HG02852 (cell line): ENCODE data around the gene KLHL3.

Source experiments
- ATAC-seq: cut with Tn5 transposase; IDR thresholded peaks from one replicate; pipeline ENCODE4 v1.9.1; 2021; ENCODE audit warnings: mild to moderate bottlenecking, moderate library complexity; ENCODE audit not compliant: unreplicated experiment

The KLHL3 gene

DNA sequence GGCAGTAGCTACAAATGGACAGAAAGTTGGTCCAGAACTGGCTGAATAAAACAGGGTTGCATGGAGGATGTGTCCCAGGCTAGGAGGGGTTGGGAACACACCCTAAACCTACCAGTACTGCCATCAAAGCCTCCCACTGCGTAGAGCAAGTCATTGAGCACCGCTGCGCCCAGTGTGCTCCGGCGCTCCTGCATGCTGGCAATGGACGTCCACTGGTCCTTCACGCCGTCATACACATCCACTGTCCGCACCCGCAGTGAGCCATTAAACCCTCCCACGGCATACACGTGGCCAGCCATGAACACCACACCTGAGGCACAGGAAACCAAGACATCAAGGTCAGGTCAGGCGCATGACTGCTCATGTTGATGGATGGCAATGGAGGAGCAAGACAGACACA is 97.0 kb downstream of the KLHL3 start:
- ATAC-seq, result no peak

DNA sequence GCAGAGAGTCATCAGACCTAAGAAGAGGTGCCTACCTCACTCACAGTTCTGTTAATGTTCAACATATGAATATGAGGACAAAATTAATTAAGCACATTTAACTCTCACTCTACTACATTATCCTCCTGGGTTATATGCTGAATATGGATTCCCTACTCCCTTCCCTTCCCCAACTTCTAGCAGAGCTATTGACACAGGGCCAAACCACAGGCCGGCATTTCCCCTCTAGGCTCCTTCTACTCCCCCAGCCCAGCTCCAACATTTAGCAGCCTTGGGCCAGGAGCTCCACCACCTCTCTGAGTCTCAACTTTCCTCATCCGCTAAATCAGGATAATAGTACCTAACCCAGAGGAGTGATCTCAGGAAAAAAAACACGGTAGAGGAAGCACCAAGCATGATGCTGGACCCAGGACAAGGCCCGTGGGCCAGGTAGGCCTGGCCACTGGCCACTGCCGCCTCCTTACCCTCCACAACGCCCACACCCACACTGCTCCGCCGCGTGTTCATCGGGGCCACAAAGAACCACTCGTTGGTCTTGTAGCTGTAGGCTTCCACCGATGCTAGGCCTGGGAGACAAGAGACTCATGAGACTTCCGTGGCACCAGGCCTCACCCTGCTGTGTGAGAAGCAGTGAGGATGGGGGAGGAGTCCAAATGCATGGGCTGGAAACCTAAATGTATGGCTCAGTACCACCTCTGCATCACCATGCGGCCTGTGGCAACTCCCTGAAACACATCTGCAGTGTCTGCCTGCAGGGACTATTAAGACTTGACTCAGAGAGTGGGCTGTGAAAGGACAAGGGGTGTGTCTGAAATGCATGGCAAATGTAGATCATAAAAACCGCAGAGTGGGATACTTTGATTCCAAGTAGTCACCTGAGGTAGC is 98.8 kb downstream of the KLHL3 start:
- no peak for ATAC-seq

DNA sequence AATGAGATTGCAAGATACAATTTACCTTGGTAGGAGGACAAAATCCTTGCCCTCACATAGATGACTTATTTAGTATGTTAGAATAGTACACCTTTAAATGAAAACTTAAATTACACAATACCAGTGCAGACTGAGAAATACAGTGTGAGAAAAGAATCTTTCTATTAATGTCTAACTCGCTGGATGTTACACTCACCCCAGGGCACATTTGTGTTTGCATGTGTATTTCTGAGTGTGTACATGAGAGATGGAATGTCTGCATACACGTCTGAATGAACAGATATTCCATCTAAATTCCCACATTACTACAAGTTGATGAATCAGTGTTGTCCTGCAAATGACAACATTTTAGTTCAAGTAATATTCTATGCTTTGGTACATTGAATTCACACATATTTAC is 99.8 kb downstream of the KLHL3 start:
- ATAC-seq, result no peak

DNA sequence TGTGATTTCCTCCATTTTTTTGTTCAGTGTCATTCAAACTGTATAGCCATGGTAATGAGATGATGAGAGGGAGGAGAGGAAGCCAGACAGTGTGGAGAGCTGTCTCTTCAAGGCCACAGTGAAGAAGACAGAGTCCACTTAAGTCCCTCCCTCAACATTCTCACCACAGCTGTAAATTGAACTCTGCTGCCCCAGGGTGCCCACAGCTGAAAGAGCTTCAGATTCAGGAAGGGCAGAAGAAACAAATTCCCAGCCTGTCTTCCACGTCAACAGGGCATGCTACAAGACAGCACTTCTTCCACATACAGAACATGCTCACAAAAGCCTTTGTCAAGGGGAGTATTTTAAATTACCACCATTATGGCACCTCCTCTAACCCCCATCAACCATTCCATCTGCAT is 100.4 kb downstream of the KLHL3 start:
- ATAC-seq, result no peak

DNA sequence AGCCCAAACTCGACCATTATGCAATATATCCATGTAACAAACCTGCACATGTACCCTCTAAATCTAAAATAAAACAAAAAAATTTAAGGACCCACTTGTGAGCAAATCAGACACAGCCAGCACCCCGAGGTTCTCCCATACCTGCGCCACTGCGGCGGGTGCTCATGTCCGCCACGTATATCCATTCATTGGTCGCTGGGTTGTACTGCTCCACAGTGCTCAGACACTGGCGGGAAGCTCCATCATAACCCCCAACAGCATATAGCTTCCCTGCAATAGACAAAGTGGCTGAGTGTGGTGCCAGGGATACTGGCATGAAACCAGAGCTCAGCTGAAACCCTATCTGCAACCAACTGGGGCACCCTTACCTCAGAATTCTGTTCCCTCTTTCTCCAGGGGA is 102.0 kb downstream of the KLHL3 start:
- no peak for ATAC-seq

DNA sequence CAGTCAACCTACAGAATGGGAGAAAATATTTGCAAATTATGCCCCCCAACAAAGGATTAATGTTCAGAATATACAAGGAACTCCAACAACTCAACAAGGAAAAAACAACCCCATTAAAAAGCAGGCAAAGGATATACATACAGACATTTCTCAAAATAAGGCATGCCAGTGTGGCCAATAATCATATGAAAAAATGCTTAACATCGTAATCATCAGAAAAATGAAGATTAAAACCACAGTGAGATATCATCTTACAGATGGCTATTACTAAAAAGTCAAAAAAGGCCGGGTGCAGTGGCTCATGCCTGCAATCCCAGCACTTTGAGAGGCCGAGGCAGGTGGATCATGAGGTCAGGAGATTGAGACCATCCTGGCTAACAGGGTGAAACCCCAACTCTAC is 103.2 kb downstream of the KLHL3 start:
- ATAC-seq, result no peak

DNA sequence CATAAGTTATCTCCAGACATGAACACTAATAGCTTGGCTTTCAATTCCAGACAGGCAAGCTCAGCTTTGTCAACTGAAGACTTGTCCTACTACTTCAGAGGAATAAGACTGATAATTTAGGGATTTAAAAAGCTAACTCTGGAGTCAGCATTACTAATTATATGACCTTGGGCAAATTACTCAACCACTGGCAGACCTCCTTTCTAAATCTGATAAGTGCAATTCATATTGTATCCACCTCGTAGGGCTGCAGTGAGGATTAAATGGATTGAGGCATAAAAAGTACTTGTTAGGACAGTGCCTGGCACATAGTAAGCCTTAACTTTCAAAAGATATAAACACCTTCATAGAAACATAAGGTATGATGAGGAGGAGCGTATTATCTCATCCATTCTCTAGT is 104.4 kb downstream of the KLHL3 start:
- ATAC-seq, result no peak

DNA sequence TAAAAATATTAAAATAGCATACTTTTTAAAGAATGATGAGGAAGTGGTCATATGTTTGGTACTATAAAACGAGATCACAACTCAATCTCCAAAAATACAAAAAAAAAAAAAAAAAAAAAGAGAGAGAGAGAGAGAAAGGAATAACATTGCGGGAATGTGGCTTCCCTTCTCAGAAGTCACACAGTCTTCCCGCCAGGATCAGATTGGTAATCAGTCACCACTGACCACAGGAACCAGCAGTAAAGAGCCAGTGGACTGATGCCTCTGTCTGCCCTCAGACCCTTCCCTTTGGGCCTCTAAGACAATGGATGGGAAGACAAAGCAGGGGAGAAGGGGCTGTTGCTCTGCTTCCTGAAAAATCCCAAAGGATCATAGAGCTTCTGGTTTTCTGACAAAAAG is 104.9 kb downstream of the KLHL3 start:
- no peak for ATAC-seq

DNA sequence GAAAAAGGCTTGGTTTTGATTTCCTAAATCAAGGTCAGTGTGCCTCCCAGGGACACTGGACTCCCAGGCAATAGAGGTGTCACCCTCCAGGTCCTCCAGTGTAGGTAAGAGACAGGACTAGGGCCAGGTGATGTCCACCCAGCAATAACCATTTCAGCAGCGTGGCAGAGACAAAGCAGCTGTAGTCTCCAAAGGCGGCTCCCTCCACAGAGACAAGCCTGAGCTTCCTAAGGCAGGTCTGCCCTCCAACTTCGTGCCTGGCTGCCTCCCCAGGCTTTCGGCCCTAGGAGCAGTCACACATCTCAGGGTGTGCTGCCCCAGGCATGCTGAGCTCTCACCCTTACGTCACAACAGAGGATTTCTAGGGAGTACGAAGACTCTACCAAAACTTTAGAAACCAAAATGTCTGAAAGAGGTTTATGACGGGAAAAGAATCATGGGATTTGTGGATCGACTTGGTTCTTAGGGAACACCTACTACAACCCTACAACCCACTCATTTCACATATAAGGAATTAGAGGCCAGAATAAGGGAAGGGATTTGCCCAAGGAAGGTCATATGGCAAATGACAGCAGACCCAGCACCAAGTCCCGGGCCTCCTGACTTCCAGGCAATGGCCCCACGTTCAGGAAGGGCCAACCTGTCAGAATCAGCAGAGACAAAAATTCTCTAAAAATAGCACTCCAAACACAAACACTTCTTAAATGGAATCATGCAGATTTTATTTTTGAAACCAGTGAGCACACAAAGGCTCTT is 105.5 kb downstream of the KLHL3 start:
- ATAC-seq, result no peak

DNA sequence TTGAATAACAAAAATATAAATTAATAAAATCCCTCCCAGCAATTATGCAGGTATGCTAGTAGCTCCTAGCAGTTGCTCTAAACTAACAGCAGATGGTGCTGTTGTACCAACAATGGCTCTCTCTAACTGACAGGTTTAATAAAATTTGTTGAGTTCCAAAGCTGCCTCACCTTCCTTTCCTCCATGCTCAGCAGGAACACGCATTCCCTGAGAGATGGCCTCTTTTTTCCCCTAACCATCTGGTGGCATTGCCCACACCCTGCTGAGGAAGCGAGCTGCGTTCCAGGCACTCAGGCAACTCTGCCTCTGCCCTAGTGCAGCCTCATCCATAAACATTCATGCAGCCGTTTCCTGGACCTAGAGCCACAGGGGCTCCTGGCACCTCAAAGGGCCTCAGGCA is 106.2 kb downstream of the KLHL3 start:
- no peak for ATAC-seq

DNA sequence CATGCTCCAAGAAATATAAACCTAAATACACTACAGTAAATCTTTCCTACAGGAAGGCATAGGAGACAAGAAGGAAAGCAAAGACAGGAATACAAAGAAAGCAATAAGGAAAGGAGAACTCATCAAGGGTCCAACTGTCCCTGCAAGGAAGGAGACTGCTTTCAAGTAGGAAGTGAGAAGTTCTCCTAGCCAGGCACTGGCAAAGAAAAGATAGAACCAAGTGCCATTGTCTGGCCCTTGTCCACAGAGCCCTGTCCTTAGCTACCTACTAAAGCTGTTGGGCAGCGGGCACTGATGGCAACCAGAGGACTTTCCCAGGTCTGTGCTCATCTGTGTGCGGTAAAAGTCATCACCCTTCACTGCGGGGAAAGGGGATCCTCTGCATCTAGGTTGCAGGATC is 108.2 kb downstream of the KLHL3 start:
- no peak for ATAC-seq

DNA sequence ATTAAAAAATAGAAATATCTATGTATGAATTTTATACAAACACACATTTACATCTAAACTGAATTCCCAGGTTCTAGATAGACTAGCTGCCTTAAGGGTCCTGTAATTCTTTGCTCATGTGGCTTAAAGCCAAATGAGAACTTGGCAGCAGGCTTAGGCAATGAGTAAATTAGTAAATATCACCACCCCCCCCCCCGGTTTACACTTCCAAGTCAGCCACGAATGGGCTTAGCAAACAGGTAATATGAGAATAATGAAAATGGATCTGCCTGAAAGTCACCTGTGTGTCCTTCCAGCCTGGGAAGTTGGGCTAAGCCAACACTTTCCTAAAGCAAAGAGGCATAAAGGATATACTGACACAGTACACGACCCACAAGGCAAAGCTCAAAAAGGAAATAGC is 108.6 kb downstream of the KLHL3 start:
- no peak for ATAC-seq

DNA sequence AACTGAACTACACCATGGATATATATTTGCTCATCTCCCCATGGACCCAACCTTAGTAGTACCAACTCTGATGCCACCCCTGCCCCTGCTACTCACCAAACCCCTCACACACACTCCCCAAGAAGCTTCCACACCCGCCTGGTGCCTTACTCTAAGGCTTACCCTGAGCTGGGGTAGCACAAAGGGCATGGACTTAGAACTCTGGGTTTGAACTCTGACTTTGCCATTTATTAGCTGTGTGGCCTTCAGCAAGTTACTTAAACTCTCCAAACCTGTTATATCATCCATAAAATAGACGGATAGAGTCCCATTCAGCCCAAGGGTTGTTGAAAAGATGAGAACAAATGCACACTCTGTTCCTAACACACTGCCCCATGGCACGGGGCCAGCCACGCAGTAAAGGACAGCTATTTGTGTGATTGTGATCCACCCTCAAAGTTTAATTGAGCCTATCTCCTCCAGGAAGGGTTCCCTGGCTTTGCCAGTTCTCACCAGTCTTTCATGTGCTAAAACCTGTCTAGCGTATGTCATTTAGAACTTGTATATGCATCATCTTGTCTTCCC is 111.0 kb downstream of the KLHL3 start:
- ATAC-seq, result no peak

DNA sequence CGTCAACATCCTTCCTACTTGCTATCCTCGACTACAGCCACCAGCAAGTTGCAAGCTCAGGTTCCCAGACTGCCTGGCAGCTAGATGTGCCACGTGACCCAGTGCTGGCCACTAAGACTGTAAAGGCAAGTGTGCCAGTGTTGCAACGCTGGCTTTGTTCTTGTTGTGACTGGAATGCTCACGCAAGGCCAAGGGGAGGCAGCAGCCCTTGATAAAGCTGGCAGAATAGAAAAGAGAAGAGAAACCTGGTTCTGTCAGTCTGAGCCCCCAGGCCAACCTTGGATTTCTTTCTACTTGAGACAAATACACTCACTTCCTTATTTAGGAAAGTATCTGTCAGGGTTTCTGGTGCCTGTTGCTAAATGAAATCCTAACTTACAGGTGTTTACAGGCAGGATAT is 113.0 kb downstream of the KLHL3 start:
- no peak for ATAC-seq

DNA sequence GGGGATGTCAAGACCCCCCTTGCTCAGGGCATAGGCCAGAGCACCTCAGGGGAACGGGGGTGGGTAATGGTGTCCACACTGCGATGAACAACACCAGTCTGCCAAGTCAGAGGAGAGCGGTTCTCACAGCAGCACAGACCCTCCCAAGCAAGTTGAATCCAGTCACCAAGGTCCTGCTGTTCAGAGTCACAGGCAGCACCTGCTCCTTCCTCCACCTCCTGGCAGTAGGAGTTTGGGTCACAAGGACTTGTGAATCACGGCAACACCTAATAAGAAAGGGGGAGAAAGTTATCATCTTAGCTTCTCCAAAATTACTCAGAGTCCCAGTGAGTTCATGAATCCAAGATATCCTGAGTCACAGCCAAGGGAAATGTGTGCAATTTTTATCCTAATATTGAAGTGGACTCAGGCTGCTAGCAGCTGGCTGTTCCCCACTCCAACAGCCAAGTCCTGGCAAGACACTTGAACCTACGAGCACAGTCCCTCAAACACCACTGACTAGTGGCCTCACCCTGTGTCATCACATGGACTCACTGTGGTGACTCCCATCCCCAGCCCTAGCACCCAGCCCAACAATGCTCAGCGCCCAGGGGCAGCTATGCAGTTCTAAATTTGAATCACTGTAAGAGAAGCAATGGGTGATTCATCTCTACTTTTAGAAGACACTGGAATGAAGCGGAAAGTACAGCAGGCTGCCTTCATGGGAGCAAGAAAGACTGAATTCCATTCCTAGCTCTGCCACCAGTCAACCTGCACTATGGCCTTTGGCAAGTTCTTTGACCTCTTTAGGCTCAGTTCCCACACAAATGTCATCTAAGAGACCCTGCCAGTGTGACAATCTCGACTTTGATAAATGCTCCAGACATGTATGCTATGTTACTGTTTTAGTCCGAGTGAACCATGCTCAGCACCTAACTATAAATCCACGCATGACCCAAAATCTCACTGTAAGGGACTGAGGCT is 113.7 kb downstream of the KLHL3 start:
- ATAC-seq, result no peak

DNA sequence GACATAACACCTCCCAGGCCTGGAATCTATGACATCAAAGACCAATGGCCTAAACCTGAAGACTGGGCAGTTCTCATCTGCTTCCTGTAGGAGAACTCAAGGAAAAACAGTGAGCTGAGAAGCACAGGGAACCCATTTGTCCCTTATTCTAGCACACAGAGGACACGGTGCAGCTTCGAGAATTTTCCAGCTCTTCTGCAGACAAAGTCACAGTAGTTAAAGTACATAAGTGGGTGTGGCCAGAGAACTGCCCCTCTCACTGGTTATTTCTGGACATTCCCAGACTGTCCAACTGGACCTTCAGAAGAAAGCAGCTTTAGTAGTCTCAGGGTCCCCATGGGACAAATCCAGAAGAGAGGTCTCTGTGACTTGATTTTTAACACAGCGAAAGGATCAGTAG is 114.6 kb downstream of the KLHL3 start:
- ATAC-seq, result no peak

DNA sequence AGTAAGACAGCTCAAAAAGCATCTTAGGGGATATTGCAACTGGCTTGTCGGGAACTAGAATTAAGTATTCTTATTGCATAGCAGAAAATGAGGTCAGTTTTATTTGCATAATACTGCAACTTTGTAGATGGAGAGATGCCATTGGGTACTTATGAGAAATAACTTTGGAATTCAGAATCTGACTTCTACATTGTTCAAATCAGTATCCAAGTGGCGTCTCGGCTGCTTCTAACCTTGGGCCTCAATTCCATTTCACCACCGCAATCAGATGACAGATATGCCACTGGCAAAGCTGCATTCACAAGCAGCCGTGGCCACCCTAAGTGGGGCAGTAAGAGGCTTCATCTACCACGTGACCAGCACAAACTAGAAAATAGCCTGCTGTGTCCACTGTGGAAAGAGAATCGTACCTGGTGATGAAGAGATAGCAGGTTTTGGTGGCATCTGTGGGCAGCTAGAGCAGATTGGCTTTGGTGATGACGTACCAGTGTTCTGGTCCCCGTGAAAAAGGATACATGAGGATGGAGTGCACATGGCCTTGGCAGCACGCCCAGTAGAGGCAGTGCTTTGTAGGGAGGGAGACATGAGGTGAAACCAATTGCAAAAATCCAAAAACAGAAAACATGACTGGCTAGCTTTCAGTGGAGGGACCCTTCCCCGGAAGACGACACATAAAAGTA is 116.6 kb downstream of the KLHL3 start:
- no peak for ATAC-seq

DNA sequence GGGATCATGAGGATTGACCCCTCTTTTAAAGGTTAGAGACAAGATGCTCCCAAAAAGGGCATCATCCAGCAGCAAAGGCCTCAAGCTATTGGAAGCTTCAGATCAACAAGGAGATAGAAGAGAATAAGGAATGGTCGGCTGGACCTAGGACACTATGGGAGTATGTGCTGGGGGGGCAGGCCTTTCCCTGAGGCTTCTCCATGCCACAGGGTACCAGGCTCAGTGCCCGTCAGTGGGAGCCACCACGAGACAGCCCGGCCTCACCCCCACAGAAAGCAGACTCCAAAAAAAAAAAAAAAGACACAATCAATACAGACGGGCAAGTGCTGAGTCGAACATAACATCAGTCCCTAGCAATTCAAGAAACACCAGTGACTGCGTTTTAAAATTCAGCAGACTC is 117.4 kb downstream of the KLHL3 start:
- ATAC-seq, result no peak

DNA sequence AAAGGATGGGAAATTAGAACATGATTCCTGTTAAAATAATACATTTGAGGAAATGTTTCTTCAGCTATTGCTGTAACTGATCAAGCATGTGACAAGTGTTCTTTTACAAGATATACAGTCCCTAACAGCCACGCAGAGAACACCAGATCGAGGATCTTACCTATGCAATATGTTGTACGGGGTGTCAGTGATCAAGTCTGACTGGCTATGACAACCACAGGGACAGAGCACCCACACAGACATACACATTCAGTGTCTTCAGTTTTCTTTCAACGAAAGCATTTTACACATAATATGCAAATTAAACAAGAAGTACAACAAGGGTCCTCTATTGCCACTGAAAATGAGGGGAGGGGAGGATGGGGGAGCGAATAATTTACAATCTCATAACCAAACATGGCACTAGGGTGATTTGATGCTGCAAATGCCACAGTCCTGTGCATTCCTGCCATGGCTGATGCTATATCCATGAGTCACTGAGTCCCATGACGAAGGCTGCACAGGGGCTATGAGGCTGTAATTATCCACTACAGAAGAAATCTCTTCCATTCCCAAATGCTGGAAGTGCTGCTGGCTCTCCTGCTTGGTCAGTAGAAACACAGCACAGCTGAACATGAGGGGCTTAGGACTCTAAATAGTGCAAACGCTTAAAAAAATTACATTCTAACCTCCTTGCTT is 118.2 kb downstream of the KLHL3 start:
- ATAC-seq, result no peak

DNA sequence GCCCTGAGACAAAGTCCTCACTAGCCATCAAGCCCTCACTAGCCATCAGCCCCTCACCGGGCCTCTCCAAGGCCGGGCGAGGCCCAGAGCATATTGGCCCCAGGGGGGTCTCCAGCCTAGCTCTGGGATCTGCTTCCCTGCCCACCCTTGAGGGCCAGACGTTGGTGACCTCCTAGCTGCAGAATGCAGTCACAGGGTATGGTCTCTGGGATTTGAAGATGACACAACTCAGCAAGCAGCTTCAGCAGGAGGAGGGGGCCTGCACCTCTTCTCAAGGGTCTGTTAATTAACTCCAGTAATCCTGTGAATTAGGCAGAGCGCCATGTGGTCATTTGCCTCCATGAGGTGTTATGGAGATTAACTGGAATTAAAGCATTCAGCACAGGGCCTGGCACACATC is 119.8 kb downstream of the KLHL3 start:
- no peak for ATAC-seq
